GM19395 (cell line): ENCODE measurements around the gene LIPC.

Experiments
- ATAC-seq: cut with Tn5 transposase; IDR thresholded peaks from one replicate; pipeline ENCODE4 v1.9.1; 2021; ENCODE audit warnings: mild to moderate bottlenecking, moderate library complexity; ENCODE audit not compliant: unreplicated experiment

LIPC gene

DNA sequence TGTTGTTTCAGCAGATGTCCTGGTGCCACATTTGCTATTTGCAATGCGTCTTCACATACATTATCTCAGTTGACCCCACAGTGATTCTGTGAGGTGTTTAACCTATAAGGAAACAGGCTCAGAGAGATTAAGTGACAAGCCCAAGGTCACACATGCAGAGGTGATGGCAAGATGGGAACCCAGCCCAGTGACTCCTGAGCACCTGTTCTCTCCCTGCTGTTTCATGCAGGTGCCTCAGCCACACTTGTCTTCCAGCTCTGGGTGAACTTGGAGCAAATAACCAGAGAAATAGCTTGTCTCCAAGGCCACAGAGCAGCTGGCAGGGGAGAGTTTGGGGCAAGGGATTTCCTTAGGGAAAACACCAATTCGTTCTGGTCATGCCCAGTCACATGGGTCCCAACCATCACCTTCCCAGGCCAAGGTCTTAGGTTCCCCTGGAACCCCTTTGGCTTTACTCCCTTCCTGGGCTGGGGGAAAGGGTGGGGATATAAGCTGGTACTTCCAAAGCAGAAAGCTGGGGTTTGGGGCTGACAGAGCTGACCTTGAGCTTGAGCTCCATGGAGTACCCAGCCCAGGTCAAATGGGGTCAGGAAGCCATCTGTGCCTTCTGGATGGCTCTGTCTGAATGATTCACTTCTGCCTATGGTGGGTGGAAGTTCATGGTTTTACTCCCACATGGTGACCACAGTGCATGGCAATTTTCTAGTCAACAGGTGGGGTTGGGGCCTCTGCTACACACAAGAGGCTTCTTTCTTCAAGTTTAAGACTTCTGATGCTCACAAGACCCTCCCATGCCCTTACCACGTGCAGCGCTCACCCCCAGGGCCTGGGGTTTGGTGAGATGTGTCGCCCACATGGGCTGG, 22.4 kb downstream of the LIPC start:
- no peak for ATAC-seq

DNA sequence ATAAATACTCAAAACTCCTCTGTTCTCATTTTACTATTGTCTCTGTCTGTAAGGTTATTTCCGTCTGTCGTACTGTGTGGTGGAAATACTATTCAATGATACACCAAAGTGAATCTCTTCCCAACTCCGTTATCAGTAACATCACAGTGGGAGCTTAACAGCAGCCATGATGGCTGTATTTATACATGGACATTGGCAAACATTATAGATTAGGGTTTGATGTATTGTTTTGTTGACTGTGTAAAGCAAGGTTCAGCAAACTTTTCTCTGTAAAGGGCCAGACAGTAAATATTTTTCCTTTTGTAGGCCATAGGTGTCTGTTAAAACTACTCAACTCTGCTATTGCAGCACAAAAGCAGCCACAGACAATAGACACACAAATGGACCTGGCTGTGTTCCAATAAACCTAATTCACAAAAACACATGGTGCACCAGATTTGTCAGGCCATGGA, 23.2 kb downstream of the LIPC start:
- ATAC-seq: no peak

DNA sequence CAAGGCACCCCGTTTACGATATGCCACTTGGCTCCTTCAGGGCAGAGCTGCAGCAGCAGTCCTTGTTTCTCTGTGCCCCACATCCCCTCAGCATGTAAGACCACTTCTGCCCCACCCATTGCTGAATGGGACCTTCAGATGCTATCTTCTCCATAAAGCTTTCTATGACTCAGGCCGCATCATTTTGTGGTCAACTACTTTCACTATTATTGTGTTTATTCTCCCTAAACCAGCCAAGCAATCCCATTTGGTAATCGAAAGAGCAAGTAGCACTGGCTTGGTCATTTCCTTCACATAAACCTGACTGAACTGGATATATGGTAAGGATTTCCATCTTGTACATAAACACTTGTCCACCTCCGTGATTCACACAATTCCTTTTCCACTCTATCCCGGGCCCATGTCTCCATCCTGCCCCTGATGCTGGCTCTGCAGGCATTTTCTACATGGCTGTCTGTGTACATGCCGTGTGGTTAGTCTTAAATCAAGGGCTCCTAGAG, 25.7 kb downstream of the LIPC start:
- peak; percentile 76 for ATAC-seq

DNA sequence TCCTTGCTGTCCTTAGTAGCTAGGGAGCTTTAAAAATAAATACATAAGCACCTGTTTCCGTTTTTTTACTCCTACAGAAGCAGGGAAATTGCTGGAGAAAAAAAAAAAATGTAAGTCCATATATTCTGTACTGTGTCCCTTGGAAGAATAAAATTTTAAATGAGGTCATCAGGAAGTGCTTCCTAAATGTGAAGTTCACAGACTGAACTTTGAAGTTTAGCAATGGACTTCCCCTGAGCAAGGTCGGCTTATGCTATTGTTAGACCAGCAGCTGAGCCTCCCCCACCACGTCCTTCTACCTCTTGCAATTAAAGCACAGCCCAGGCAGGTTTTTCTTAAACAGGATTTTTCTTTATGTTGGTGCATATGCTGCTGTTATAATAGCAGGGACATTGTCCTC, 26.3 kb downstream of the LIPC start:
- ATAC-seq: no peak

DNA sequence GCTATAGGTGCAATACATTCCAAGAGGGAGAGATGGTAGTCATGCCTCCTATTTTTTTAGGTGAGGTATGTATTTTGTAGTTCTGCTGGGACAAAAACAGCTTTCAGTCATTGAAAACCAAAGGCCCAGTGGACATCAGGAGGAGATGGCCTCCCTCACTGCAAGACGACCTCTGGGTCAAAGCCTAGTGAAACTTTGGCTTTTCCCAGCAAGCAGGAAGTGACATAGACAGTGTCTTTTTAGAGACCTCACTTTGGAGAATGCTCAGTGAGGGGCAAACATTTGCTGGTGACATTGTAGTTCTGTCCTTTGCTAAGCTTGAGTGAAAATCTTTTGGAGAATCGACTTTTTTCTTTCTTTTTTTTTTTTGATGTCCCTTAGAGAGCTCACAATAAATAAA, 27.3 kb downstream of the LIPC start:
- ATAC-seq: no peak

DNA sequence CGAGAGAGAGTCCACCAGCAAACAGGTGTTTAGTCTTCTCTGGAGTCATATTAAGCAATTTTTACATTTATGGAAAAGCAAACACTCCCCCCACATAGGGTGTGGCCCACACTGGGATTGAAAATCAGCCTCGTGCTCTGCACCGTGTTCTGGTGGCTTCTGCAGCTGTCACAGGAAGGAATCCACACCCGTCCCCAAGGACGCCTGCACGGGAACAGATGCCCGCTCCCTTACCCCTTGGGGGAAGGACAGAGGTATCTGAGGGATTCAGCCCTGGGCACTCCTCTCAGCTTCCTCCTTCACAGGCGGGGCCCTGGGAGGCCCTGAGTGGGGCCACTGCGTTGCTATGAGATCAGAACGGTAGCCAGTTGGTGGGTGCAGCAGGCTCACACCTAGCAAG, 27.8 kb downstream of the LIPC start:
- no peak for ATAC-seq

DNA sequence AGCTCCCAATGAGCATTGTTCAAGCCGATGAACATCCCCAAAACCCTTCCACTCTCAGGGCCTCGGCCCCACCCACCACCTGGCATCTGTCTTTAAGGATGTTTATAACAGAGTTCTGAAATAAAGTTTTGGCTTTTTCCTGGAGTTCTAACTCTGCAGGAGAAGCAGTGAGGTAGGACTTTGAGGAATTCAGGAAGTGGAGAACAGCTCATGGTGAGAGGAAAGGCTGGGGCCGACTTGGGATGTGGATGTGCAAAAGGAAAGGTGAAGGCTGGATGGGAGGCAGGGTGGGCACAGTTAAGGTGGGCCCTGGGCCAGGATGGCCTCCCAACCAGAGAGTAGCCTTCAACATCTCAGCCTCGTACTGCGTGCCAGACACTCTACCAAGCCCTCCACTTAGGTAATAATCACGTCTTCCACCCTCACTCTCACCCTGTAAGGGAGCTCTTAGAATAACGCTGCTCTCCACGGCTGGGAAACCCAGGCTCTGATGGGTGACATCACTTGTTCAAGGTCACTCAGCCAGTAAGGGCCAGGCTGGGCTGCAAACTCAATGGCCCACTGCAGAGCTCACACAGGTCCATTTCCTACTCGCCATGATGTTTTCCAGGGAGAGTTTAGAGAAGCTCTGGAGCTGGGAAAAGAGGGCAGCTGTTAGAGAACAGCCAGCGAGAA, 28.5 kb downstream of the LIPC start:
- ATAC-seq: no peak

DNA sequence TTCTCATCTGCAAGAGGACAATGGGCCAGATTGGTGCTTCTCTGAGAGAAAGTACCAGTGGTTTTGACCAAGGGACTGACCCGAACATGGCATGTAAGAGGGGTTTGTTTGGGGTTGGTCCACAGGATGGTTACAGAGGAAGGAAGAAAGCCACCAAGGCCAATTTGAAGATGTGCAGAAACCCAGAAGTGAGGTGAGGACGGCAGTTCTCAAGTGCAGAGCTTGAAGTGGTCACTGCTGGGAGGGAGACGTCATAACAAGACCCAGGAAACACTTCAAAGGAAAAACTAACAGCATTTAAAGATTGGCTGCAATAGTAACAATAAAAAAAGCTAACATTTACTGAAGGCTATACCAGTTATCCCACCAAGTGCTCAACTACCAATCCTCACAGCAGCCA, 29.1 kb downstream of the LIPC start:
- no peak for ATAC-seq

DNA sequence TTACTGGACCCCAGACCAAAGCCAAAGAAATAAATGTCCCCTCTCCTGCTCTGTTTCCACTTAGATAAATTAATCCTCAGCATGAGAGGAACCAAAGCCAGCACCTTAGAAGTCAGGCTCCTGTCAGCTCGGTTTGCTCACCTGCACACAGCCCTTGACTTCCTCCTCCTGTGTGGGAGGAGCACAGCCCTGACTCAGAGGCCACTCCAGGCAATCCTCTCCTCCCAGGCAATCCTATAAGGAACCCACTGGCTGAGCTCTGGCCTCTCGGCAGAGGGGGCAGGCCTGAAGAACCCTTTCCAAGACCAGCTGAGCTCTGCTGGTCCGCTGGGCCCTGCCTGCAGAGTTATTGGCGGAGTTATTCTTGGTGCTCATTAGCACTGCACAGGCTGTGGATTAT, 30.8 kb downstream of the LIPC start:
- ATAC-seq: no peak

DNA sequence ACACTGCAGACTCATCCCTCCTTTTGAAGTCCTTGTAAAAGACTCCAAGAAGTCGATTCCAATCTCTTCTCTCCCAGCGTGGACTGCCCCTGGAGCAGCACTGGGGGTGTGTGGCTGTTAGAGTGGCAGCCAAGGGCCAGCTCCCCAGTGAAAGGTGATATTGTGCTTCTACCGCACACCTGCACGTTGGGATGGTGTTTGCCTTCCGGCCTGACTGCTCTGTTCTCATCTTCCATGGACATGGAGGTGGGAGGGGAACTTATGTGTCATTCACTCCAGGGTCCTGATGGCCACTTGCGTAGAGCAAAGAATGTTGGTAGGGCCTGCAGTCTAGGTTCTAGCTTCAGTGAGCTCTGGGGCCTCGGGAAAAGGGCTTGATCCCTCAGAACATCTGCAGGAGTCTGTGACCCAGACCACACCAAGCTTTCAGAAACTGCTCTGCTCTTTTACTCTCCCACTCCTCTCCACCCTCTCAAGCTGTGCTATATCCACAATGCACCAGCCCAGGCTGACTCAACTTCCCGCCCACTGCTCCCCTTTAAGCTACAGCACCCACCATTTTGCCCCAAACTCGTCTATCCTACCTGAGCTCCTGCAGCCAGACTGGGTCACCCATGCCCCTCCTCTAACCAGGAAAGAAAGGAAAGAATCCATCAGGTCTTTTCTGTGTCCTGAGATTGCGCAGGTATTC, 31.3 kb downstream of the LIPC start:
- ATAC-seq: no peak

DNA sequence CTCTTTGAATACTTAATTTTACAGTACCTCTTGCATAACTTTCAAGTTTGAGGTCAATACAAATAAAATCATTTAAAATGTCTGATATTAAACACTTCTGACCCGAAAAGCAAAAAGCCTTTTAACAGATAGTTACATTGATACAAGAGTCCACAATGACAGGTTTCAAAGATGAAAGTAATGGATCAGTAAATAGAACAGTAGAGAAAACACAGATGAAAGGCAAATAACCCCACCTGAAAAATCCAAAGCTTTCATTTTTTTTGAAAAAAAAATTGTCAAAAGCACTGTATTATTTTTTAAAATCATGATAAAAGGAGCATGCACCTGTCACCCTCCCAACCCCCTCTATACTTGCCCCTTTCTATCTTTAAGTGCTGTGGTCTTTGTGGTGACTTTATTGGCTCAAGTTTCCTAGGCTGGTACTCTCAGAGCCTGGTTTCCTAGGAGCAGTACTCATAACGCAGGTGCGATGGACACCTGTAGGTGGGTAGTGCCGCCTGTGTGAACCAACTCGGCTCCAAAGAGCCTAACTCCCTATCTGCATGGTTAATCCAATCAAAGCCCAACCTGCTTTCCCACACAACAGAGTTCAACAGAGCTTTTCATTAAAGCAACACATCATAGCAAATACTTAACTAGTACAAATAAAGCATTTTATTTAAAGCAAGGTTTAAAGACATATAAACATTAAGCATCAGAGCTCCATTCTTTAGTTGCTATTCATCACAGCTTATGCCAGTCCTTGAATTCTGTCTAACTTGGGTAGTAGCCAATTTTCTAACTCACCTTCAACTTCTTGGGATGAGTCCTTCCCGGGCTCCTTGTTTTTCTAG, 32.2 kb downstream of the LIPC start:
- ATAC-seq: no peak

DNA sequence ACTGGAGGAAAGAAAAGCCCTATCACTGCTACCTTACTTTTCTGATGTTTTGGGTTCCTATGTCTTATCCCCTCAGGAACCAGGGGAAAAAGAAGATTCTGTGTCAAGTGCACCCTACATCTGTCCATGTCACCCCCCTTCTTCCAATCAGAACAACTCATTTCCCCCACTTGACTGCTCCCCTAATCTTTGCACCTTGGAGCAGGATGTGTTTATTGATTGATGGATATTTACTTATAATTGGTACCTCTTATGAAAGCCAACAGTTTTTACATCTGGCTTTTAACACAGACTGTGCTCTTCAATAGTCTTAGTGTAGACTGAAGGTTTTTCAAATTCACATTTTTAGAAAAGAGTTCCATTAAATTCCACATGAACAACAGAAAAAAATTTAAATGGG, 33.3 kb downstream of the LIPC start:
- ATAC-seq: no peak

DNA sequence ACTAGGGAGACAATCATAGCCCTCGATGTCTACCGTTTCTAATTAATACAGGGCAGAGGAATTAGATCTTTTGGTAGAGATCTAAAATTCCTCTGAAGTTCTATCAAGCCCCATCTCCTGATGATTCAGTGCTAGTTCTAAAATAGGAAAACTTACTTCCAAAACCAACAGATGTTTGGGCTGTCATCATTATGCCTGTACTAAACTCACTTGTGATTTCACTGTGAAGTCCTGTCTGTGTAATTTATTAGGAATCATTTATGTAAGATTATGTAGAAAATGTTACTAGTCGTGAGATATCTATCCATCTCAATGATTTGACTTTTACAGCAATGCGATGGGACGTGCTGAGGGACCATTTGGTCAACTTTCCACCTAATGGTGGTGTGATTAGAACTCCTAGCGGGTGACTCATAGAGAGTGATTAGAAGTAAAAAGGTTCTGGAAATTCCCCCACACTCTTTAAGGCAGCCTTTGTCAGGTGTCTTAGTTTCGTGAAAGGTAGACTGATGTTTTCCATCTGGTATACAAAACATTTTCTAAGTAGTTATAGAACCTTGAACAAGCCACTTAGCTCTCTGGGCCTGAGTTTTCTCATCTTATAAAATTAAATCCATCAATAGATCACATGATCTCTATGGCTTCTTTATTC, 34.2 kb downstream of the LIPC start:
- no peak for ATAC-seq

DNA sequence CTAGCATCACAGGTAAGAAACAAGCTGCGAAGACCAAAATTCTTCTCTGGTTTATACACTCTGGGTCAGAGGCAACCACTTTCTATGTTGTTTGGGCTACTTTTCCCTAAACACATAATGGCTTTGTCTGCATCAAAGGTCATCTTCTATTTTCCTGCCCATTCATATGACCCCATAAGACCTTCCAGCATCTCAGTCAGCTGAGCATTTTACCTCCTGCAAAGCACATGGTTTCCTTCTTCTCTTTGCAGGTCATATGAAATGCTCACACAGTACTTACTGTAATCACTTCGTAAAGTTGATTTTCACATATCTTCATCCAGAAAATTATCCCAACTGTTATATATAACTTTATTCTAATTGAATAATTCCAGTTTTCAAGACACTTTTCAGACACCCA, 34.8 kb downstream of the LIPC start:
- no peak for ATAC-seq

DNA sequence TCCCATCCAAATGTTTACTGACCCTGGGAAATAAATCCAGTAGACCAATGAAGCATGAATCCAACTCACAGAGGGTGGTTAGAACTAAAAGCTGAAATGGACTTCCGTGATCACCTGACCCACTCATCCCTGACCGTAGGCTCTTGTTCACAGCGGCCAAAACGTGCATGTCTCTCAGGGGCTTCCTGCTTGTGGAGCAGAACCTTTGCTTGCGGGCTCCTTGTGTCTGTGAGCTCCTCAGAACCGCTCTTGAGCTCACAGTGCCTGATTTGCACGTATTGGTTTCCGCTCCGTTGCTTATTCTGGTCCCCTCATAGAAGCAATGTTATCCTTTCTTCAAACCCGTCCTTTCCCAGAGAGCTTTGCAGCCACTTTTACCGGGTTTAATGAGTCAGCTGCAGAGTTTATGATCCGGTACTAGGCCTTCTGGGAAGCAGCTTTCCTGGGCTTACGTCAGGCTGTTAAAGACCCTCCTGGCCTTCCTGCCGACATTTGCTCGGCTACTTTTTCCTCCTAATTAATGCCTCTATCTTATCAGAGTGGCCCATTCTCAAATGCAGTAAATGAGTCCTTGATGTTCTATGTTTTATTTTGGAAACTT, 35.4 kb downstream of the LIPC start:
- no peak for ATAC-seq

DNA sequence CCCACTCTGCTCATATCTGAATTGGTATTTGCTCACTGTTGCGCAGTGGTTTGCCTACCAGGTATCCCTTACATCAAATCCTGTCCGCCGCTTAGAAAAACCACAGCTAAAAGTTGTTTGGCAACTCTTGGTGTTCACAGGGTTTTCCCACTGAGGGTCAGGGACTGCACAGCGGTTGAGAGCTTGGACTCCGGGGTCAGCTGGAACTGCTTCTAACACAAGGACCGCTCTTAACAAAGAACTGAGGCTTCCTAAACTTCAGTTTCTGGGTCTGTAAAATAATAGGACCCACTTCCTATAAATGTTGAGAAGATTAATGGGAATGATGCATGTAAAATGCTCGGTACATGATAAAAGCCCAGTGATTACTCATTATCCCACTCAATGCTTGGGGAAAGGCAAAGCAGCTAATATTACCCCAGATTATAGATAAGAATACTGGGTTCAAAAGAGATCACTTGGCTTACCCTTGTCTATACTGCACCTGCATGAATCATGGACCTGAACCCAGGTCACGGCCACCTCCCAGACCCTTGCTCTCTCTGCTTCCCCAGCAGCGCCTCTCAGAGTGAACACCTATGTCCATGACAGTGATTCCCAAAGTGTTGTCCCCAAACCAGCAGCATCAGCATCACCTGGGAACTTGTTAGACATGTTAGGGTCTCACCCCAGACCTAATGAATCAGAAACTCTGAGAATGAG, 36.1 kb downstream of the LIPC start:
- ATAC-seq: no peak

DNA sequence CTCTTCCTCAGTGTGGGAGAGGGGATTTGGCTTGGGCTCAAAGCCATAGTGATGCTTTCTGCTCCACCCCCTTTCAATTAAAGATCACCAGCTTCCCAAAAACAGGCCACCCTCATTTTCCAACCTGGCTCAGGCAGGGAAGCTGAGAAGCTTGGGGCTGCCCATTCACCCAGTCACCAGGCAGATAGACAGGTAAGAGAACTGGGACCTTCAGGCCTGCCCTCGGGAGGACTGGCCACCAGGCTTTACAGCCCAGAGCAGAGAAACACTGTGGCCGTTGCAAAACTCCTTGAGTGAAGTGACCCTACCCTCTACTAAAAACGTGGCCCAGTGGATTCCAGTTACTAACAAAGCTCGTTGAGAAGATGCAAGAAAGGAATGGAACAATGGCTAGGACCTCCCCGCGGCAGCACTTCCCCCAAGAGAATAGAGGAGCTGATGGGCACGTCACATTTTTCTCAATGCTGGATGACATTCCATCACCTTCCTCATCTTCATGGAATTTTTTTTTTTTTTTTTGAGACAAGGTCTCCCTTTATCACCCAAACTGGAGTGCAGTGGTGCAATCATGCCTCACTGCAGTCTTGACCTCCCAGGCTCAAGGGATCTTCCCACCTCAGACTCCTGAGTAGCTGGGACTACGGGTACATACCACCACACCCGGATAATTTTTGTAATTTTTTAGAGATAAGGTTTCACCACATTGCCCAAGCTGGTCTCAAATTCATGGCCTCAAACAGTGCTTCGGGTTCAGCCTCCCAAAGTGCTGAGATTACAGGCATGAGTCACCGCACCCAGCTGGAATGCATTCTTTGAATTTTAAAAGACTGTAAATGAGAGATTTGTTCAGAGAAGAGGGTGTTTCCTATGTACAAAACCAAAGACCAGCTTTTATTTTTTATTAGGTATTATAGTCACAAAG, 37.9 kb downstream of the LIPC start:
- ATAC-seq: no peak

DNA sequence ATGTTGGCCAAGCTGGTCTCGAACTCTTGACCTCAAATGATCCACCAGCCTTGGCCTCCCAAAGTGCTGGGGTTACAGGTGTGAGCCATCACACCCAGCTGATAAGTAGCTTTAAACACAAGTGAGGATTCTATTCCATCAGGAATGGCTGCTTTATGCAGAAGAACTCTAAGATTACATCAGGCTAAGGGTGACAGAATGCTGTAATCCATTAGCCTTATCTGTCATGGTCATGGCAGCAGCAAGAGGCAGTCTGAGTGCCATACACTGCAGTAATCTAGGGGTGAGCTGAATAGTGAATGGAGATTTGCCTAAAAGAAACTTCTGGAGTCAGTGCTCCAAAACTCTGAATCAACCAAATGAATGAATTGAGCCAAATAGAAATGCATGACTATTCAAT, 39.6 kb downstream of the LIPC start:
- ATAC-seq: no peak
